Measurements from ENCODE around the gene RNF224.

The RNF224 gene

DNA sequence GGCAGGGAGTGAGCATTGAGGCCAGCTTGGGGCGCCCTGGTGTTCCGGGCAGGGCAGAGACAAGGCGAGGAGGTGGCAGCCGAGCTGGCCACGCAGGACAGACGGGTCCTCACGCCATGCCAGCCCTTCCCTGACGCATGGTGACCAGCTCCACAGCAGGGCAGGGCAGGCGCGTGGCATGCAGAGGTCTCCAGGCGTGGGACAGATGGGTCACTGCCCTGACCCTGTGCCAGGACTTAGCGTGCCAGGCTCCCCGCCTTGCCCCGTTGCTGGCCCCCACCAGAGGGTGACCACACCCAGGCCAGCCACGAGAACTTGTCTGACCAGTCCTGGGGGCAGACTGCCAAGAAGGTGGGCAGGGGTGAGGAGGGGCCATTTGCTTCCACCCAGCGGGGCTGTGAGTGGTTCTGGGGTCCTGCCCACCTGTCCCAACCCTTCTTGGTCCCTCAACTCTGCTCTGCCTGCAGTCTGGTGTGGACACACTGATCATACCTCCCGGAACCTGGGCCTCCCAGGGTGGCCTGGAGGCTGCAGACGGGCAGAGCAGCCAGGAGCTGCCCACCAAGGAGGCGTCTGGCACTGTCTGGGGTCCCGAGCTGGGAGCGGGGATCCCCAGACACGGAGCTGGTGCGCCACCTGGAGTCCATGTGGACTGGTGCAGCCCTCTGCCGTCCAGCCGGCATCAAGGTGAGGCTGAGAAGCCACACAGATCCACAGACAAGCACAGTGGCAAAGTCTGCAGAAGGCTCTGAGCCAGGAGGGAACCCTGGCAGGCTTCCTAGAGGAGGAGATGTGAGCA is at the start of gene RNF224:
Gene RNF224, plus strand, starts transcription at position 449 of the 799 bp plus-strand sequence. CDS start 834 bp downstream, outside the sequence.
- Histone ChIP-seq H3K36me3 (ENCODE audit: control insufficient read depth, insufficient read depth, low read length) (no peaks in the 10 kb centered on the region), H3K27ac (ENCODE audit: low read length) (no peak within 1 kb of the TSS), H3K27me3 (ENCODE audit: control insufficient read depth, insufficient read depth, low read length) (no peaks in the 10 kb centered on the region; the same call in 1 of the 2 replicates), H3K4me1 (ENCODE audit: control insufficient read depth, insufficient read depth, low read length) (peaks cover 6% of the 10 kb centered on the region), H3K4me3 (ENCODE audit: low read length) (no peak within 1 kb of the TSS), H3K9me3 (ENCODE audit: control insufficient read depth, insufficient read depth, low read length) (no peaks in the 10 kb centered on the region)
- DNase-seq (ENCODE audit: low read depth, low spot score) = no peak
- no CpG with 5 or more reads among the region's 25 CpGs for WGBS (ENCODE audit: insufficient coverage, insufficient read length)

DNA sequence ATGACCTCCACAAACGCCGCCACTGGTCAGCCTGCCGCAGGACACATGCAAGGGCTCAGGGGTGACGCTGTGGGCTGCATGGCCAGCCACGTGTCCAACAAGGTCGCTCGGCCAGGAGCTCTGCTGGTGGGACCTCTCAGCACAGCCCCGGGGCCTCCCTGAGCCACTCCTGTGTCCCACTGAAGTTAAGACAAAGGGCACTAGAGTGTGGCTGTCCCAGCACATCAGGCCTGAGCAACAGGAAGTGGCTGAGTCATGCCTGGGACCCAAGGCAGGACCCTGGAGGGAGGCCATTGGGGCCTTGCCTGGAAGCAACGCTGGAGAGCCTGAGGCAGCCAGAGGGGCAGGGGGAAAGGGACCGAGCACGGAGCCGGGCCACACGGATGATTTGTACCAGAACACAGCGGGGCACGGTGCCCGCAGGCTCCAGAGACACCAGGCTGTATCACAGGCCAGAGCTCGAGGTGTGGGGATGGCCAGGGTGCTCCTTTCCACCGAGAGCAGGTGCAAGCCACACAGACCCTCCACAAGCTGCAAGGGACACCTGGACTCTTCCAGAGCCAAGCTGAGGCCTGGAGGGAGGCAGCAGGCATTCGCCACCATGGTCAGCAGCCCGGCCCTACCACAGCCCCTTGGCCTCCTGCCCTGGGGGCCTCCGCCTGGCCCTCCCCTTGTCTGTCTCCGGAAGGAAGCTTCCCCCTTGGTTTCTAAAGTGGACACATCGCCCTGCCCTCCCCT is 48.9 kb upstream of the RNF224 start:
- Histone ChIP-seq H3K27me3 (ENCODE audit: control insufficient read depth, insufficient read depth, low read length) (no peaks in the 10 kb centered on the region), H3K4me3 (ENCODE audit: low read length) (no peak overlapping the region), H3K4me1 (ENCODE audit: control insufficient read depth, insufficient read depth, low read length) (peaks cover 2% of the 10 kb centered on the region; the same call in 1 of the 2 replicates), H3K36me3 (ENCODE audit: control insufficient read depth, insufficient read depth, low read length) (peaks cover 20% of the 10 kb centered on the region), H3K27ac (ENCODE audit: low read length) (no peak overlapping the region), H3K9me3 (ENCODE audit: control insufficient read depth, insufficient read depth, low read length) (no peaks in the 10 kb centered on the region)
- no peak for DNase-seq (ENCODE audit: low read depth, low spot score)
- no CpG with 5 or more reads among the region's 23 CpGs for WGBS (ENCODE audit: insufficient coverage, insufficient read length)

DNA sequence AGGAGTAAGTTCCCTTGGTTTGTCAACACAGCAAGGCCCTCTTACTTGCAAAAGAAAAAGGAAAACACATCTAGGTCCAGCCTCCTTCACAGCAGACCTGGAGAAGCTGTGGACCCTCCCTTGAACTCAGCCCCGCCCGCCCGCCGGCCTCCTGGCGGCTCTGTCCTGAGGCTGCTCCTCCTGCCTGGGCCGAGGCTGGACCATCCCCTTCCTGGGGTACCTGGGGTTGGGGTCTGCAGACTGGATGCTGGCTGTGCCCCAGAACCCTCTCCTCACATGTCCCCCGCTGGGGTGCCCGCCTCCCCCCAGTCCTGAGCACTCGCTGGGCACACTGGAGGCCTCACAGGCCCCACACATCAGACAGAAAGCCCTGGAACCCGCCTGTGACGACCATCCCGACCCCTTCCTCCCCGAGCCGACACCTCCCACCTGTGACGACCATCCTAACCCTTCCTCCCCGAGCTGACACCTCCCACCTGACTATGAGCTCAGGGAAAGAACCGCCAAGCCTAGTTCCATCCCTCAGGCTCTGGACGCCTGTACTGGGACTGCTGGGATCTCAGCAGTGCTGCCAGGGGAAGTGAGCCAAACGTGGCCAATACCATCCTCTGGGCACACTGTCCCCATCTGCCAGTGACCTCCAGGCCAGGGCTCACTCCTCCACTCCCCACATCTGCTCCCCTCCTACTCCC is 48.2 kb upstream of the RNF224 start:
- no peak for DNase-seq (ENCODE audit: low read depth, low spot score)
- H3K9me3 ChIP-seq (ENCODE audit: control insufficient read depth, insufficient read depth, low read length) = no peaks in the 10 kb centered on the region
- peaks cover 2% of the 10 kb centered on the region; the same call in 1 of the 2 replicates for H3K4me1 ChIP-seq (ENCODE audit: control insufficient read depth, insufficient read depth, low read length)
- no peaks in the 10 kb centered on the region for H3K27me3 ChIP-seq (ENCODE audit: control insufficient read depth, insufficient read depth, low read length)
- peaks cover 26% of the 10 kb centered on the region for H3K36me3 ChIP-seq (ENCODE audit: control insufficient read depth, insufficient read depth, low read length)
- WGBS (ENCODE audit: insufficient coverage, insufficient read length) = no CpG with 5 or more reads among the region's 19 CpGs
- H3K4me3 ChIP-seq (ENCODE audit: low read length) = no peak overlapping the region
- H3K27ac ChIP-seq (ENCODE audit: low read length) = no peak overlapping the region

DNA sequence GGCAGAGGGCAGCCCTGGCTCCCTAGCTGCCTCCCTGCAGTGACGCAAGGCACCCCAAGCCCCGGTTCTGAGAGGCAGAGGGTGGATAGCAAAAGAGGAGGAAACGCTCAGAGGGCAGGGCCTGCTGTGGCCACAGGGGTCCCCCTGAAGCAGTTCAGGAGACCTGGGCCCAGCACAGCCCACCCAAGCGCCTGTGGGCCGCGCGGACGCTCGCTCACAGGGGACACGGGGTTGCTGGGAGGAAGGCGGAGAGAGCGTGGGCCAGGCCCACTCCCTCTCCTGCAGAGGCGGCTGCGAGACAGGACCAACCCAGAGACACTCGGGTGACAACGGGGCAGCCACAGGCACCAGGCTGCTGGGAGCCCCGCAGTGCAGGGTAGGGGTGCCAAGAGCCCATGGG is 47.5 kb upstream of the RNF224 start:
- no peak overlapping the region for H3K27ac ChIP-seq (ENCODE audit: low read length)
- H3K4me1 ChIP-seq (ENCODE audit: control insufficient read depth, insufficient read depth, low read length) = peaks cover 2% of the 10 kb centered on the region; the same call in 1 of the 2 replicates
- no CpG with 5 or more reads among the region's 17 CpGs for WGBS (ENCODE audit: insufficient coverage, insufficient read length)
- DNase-seq (ENCODE audit: low read depth, low spot score) = no peak
- no peaks in the 10 kb centered on the region for H3K27me3 ChIP-seq (ENCODE audit: control insufficient read depth, insufficient read depth, low read length)
- H3K4me3 ChIP-seq (ENCODE audit: low read length) = no peak overlapping the region
- H3K9me3 ChIP-seq (ENCODE audit: control insufficient read depth, insufficient read depth, low read length) = no peaks in the 10 kb centered on the region
- peaks cover 27% of the 10 kb centered on the region for H3K36me3 ChIP-seq (ENCODE audit: control insufficient read depth, insufficient read depth, low read length)

DNA sequence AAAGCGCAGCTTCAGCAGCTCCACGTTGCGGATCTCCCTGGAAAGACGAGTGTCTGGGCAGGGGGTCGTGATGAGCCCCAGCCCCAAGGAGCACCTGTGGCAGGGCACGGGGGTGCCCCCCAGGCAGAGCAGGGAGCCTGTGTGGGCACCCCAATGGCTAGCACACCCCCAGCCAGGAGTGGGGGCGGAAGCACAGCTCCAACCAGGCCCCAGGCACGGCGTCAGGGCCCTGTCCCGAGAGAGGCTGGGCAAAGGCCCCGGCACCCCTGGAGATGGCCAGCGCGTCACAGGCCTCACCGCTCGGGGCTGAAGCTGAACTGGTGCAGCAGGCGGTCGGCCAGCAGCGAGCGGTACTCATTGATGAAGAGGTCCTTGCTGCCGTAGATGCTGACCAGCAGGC is 46.8 kb upstream of the RNF224 start:
- Histone ChIP-seq H3K4me1 (ENCODE audit: control insufficient read depth, insufficient read depth, low read length) (no peaks in the 10 kb centered on the region), H3K36me3 (ENCODE audit: control insufficient read depth, insufficient read depth, low read length) (peaks cover 31% of the 10 kb centered on the region)
- no CpG with 5 or more reads among the region's 20 CpGs for WGBS (ENCODE audit: insufficient coverage, insufficient read length)

DNA sequence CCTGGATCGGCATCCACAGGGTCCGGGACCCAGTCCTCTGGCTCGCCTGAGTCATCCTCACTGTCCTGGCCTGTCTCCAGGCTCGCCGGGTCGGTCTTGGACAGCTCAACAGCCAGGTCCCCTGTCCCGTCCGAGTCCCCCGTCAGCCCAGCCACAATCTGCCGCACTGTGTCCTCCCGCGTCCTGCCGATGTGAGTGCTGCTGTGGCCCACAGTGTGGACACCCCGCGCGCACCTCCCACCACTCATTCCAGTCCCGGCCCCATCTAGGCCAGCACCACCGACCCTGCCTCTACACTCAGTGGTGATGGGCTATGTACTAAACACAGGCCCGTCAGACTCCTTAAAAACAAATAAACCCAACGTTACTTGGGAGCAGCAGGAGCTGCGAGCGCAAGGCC is 45.6 kb upstream of the RNF224 start:
- H3K27ac ChIP-seq (ENCODE audit: low read length) = no peak overlapping the region

More for the DNA sequence above, 46.8 kb upstream of the RNF224 start:
- H3K27me3 ChIP-seq (ENCODE audit: control insufficient read depth, insufficient read depth, low read length) = no peaks in the 10 kb centered on the region
- DNase-seq (ENCODE audit: low read depth, low spot score) = no peak
- H3K27ac ChIP-seq (ENCODE audit: low read length) = no peak overlapping the region
- no peak overlapping the region for H3K4me3 ChIP-seq (ENCODE audit: low read length)
- H3K9me3 ChIP-seq (ENCODE audit: control insufficient read depth, insufficient read depth, low read length) = no peaks in the 10 kb centered on the region

DNA sequence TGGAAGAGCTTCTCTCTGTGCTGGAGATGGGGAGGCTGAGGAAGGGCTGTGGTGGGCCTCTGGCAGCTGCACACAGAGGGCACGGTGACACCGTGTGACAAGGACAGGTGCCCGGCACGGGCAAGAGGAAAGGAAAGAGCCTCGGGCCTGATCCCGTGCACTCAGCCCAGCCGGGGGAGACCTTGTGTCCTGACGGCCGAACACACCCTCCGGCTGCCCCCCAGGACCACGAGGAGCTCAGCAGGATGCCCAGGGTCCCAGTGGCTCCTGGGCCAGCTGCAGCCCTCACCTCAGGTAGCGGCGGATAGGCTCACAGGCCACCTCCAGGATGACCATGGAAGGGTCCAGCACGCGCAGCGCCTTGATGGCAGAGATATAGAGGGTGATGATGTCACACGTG is 44.5 kb upstream of the RNF224 start:
- Histone ChIP-seq H3K36me3 (ENCODE audit: control insufficient read depth, insufficient read depth, low read length) (peaks cover 31% of the 10 kb centered on the region), H3K4me1 (ENCODE audit: control insufficient read depth, insufficient read depth, low read length) (no peaks in the 10 kb centered on the region; the same call in 1 of the 2 replicates), H3K27ac (ENCODE audit: low read length) (no peak overlapping the region), H3K4me3 (ENCODE audit: low read length) (no peak overlapping the region), H3K9me3 (ENCODE audit: control insufficient read depth, insufficient read depth, low read length) (no peaks in the 10 kb centered on the region), H3K27me3 (ENCODE audit: control insufficient read depth, insufficient read depth, low read length) (no peaks in the 10 kb centered on the region)
- no peak for DNase-seq (ENCODE audit: low read depth, low spot score)
- no CpG with 5 or more reads among the region's 17 CpGs for WGBS (ENCODE audit: insufficient coverage, insufficient read length)

More for the DNA sequence above, 45.6 kb upstream of the RNF224 start:
- H3K36me3 ChIP-seq (ENCODE audit: control insufficient read depth, insufficient read depth, low read length) = peaks cover 31% of the 10 kb centered on the region
- no CpG with 5 or more reads among the region's 22 CpGs for WGBS (ENCODE audit: insufficient coverage, insufficient read length)
- no peaks in the 10 kb centered on the region for H3K27me3 ChIP-seq (ENCODE audit: control insufficient read depth, insufficient read depth, low read length)
- no peaks in the 10 kb centered on the region for H3K4me1 ChIP-seq (ENCODE audit: control insufficient read depth, insufficient read depth, low read length)
- no peak for DNase-seq (ENCODE audit: low read depth, low spot score)
- H3K4me3 ChIP-seq (ENCODE audit: low read length) = no peak overlapping the region
- no peaks in the 10 kb centered on the region for H3K9me3 ChIP-seq (ENCODE audit: control insufficient read depth, insufficient read depth, low read length)

DNA sequence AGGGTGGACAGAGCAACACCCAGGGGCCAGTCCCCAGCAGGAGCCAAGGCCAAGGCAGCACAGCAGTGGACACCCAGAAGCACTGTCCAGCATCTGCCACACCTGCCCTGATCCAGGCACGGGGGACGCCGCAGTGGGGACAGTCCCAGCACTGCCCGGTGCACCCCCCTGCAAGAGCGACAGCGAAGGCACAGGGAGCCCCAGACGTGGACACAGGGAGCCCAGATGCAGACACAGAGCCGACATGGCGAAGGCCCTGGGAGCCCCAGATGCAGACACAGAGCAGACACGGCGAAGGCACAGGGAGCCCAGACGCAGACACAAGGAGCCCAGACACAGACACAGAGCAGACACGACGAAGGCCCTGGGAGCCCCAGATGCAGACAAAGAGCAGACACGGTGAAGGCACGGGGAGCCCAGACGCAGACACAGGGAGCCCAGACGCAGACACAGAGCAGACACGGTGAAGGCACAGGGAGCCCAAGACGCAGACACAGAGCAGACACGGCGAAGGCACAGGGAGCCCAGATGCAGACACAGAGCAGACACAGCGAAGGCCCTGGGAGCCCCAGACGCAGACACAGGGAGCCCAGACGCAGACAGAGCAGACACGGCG is 43.2 kb upstream of the RNF224 start:
- H3K4me3 ChIP-seq (ENCODE audit: low read length) = no peak overlapping the region
- H3K36me3 ChIP-seq (ENCODE audit: control insufficient read depth, insufficient read depth, low read length) = peaks cover 31% of the 10 kb centered on the region
- no peaks in the 10 kb centered on the region for H3K27me3 ChIP-seq (ENCODE audit: control insufficient read depth, insufficient read depth, low read length)
- no peak for DNase-seq (ENCODE audit: low read depth, low spot score)
- H3K9me3 ChIP-seq (ENCODE audit: control insufficient read depth, insufficient read depth, low read length) = no peaks in the 10 kb centered on the region
- H3K27ac ChIP-seq (ENCODE audit: low read length) = no peak overlapping the region
- no peaks in the 10 kb centered on the region; the same call in 1 of the 2 replicates for H3K4me1 ChIP-seq (ENCODE audit: control insufficient read depth, insufficient read depth, low read length)
- no CpG with 5 or more reads among the region's 27 CpGs for WGBS (ENCODE audit: insufficient coverage, insufficient read length)

DNA sequence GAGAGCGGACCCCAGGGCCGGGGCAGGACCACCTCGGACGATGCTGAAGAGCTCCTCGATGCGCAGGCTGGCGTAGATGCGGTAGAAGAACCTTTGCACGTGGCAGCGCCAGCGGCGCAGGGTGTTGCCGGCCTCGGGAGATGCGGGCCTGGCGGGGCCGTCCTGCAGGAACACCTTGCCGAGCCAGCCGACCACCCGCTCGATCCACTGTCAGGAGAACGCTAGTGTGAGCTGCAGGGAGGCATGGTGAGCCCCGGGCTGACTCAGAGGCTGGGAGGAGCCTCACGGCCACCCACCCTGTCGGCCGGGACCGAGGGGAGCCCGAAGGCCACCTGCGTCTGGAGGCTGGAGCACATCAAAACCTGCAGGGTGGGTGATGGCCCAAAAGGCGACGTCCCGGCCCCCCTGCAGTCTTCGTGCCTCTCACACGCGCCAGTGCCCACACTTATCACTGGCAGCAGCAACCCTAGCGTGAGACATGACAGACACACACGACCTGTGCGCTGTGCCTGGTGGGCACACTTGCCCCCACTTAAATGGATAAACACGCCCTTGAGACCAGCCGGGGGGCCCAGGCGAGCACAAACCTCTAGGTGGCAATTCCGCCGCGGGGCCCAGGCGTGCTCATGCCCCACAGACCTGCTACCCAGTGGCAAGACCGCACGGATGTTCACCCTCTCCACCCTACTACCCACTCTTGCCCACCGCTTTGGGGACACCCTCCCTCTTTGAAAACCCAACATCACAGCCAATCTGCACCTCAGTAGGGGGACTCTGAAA is 42.2 kb upstream of the RNF224 start:
- no peak for DNase-seq (ENCODE audit: low read depth, low spot score)
- peaks cover 31% of the 10 kb centered on the region for H3K36me3 ChIP-seq (ENCODE audit: control insufficient read depth, insufficient read depth, low read length)
- no CpG with 5 or more reads among the region's 48 CpGs for whole genome bisulfite sequencing (ENCODE audit: insufficient coverage, insufficient read length)

More for the DNA sequence above, 42.2 kb upstream of the RNF224 start:
- no peak overlapping the region for H3K27ac ChIP-seq (ENCODE audit: low read length)
- H3K4me3 ChIP-seq (ENCODE audit: low read length) = no peak overlapping the region
- H3K27me3 ChIP-seq (ENCODE audit: control insufficient read depth, insufficient read depth, low read length) = no peaks in the 10 kb centered on the region
- H3K4me1 ChIP-seq (ENCODE audit: control insufficient read depth, insufficient read depth, low read length) = peaks cover 6% of the 10 kb centered on the region; the same call in 1 of the 2 replicates
- no peaks in the 10 kb centered on the region for H3K9me3 ChIP-seq (ENCODE audit: control insufficient read depth, insufficient read depth, low read length)

Measured in iPS DF 6.9 (cell line).